ENCODE results near the gene DDX17.

The DDX17 gene

DNA sequence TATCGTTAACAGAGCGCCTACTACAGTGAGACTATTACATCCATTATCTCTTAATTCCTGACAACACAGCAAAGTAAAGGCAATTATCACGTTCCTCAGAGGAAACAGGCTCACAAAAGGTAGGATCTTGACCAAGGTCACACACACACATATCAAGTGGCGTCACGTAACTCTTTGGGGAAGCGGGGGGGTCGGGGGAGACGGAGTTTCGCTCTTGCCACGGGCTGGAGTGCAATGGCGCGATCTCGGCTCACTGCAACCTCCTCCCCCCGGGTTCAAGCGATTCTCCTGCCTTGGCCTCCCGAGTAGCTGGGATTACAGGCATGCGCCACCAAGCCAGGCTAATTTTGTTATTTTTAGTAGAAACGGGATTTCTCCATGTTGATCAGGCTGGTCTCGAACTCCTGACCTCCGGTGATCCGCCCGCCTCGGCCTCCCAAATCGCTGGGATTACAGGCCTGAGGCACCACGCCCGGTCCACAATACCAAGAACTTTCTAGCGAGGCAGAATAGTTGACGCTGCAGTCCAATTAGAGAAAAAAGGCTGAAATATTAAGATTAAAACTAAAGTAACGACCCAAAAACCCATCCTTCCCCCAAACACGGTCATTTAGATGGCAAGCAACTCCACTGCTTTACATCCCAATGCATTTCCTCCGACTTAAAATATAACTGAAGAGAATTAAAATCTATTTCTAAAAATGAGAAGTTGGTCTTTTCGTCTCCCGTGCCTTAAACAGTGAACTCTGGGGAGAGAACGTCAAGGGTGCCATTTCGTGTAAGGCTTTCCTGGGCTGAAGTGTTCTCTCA lies 1.2 kb downstream of the DDX17 start:
- TF ChIP-seq, protein P1, sequence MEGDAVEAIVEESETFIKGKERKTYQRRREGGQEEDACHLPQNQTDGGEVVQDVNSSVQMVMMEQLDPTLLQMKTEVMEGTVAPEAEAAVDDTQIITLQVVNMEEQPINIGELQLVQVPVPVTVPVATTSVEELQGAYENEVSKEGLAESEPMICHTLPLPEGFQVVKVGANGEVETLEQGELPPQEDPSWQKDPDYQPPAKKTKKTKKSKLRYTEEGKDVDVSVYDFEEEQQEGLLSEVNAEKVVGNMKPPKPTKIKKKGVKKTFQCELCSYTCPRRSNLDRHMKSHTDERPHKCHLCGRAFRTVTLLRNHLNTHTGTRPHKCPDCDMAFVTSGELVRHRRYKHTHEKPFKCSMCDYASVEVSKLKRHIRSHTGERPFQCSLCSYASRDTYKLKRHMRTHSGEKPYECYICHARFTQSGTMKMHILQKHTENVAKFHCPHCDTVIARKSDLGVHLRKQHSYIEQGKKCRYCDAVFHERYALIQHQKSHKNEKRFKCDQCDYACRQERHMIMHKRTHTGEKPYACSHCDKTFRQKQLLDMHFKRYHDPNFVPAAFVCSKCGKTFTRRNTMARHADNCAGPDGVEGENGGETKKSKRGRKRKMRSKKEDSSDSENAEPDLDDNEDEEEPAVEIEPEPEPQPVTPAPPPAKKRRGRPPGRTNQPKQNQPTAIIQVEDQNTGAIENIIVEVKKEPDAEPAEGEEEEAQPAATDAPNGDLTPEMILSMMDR (IDR thresholded peaks at IDR 0.05; ENCODE audit: low read depth, low read length) = no peak
- DNase-seq (ENCODE audit: extremely low read depth, low read depth) = no peak

GRCh38 chr22:38503021-38503420 lies 3.1 kb downstream of the DDX17 start:
- DNase-seq (ENCODE audit: extremely low read depth, low read depth) = no peak
- TF ChIP-seq, protein P1 (IDR thresholded peaks at IDR 0.05; ENCODE audit: low read depth, low read length) = no peak

DNA sequence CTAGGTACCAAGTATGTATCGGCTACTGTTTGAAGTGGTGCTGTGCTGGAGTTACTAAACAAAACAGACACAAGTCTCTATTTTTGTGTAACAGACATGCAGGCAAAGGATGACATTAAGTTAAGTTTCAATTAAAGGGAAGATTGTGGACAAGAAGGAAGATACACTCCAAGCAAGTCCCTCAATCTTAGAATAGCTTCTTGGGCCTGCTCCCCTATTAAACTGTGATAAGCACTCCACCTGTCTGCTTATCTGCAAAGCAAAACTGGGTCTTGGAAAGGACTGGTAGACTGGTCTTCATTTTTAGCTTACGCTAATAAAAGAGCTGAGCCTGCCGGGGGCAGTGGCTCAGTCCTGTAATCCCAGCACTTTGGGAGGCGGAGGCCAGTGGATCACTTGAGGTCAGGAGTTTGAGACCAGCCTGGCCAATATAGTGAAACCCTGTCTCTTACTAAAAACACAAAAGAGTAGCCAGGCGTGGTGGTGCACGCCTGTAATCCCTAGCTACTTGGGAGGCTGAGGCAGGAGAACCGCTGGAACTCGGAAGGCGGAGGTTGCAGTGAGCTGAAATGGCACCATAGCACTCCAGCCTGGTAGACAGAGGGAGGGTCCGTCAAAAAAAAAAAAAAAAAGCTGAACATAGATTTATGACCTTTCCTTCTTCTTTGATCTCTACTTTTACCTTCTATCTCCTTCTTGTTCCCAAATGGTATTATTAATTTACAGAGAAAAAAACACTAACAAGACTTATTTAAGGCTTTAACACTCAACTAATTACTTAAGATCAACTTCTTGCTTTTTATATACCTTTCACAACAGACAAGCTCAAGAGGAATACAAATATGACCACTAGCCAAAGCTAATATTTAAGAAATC lies 4.1 kb downstream of the DDX17 start:
- DNase-seq (ENCODE audit: extremely low read depth, low read depth) = no peak
- TF ChIP-seq, protein P1 (IDR thresholded peaks at IDR 0.05; ENCODE audit: low read depth, low read length) = no peak

GRCh38 chr22:38497869-38498268 lies 8.2 kb downstream of the DDX17 start:
- TF ChIP-seq, protein P1 (IDR thresholded peaks at IDR 0.05; ENCODE audit: low read depth, low read length) = no peak
- no peak for DNase-seq (ENCODE audit: extremely low read depth, low read depth)

GRCh38 chr22:38494939-38495338 lies 11.2 kb downstream of the DDX17 start:
- TF ChIP-seq, protein P1 (IDR thresholded peaks at IDR 0.05; ENCODE audit: low read depth, low read length) = no peak
- no peak for DNase-seq (ENCODE audit: extremely low read depth, low read depth)

GRCh38 chr22:38494498-38494897 lies 11.6 kb downstream of the DDX17 start:
- no peak for DNase-seq (ENCODE audit: extremely low read depth, low read depth)
- TF ChIP-seq, protein P1 (IDR thresholded peaks at IDR 0.05; ENCODE audit: low read depth, low read length) = no peak
